ENCODE results near the gene PSMA6. TPM values are rescaled to one million over a fixed set of nuclear protein-coding genes. Genes with fewer than 3 reads are reported as not detected.

PSMA6 gene
- total and polyA plus RNA-seq, 10 of the 15 experiments (the other 5 are each of a cell fraction or from before 2014, with no cell fraction given), result 267 to 1,363 (median 402) TPM

GRCh38 chr14:35367056-35367372, 74.8 kb downstream of the PSMA6 start (continued):
- TF ChIP-seq KAT2A (conservative IDR thresholded peaks at IDR 0.05; ENCODE audit: control insufficient read depth, low read depth, low read length) (no peak), KDM1A (IDR thresholded peaks at IDR 0.05; ENCODE audit: borderline replicate concordance) (no peak), CHD4 (IDR thresholded peaks at IDR 0.05) (no peak), ZNF592 (IDR thresholded peaks at IDR 0.05) (no peak), MTA2 (IDR thresholded peaks at IDR 0.05; ENCODE audit: low read depth) (no peak), IKZF2 (IDR thresholded peaks at IDR 0.05) (no peak), ZBTB4 (CRISPR knock-in tag; IDR thresholded peaks at IDR 0.05) (no peak), POLR2A (IDR thresholded peaks at IDR 0.05; ENCODE audit: low read depth, low read length) (no peak), RCOR1 (conservative IDR thresholded peaks at IDR 0.05; ENCODE audit: low read depth, low read length) (no peak), ZNF384 (IDR thresholded peaks at IDR 0.05; ENCODE audit: borderline replicate concordance, low read depth, low read length) (no peak)

Other genes with a start within 250 kb of the PSMA6 start
- 17.1 and 21.4 TPM in 2 replicates for gene FAM177A1, start 246.1 kb upstream of the PSMA6 start, total RNA-seq (2014; rRNA removed)
- gene FAM177A1, start 246.1 kb upstream of the PSMA6 start, total RNA-seq (2014; rRNA removed; fragmentation: Illumina TruSeq; extraction: Trizol), result 19.5 and 20.0 TPM in 2 replicates
- gene FAM177A1, start 246.1 kb upstream of the PSMA6 start, total RNA-seq (2021), result 21.4 TPM in 2 replicates
- gene FAM177A1, start 246.1 kb upstream of the PSMA6 start, polyA plus RNA-seq (2011; rRNA removed), result 27.5 and 28.0 TPM in 2 replicates
- 18.8 and 28.5 TPM in 2 replicates for gene FAM177A1, start 246.1 kb upstream of the PSMA6 start, polyA plus RNA-seq (2014; fragmentation: Illumina TruSeq; extraction: Trizol)
- gene FAM177A1, start 246.1 kb upstream of the PSMA6 start, polyA plus RNA-seq (2014; fragmentation: Nextera tagmentation; extraction: Ambion mirVana), result 10 to 100 TPM in 1 of 2 experiments, 1 to 10 TPM in 1; 5.3 to 11.0 TPM
- gene FAM177A1, start 246.1 kb upstream of the PSMA6 start, polyA plus RNA-seq (2014; rRNA removed), result 19.0 and 21.8 TPM in 2 replicates
- 10 to 100 TPM; 36.3 to 38.6 TPM for gene FAM177A1, start 246.1 kb upstream of the PSMA6 start, polyA plus RNA-seq (2016; fragmentation: Nextera tagmentation; extraction: Ambion mirVana)
- 36.2 and 44.6 TPM in 2 replicates for gene PPP2R3C, start 170.4 kb upstream of the PSMA6 start, total RNA-seq (2014; rRNA removed)
- gene PPP2R3C, start 170.4 kb upstream of the PSMA6 start, total RNA-seq (2014; rRNA removed; fragmentation: Illumina TruSeq; extraction: Trizol), result 49.2 and 49.5 TPM in 2 replicates
- 29.9 and 35.8 TPM in 2 replicates for gene PPP2R3C, start 170.4 kb upstream of the PSMA6 start, total RNA-seq (2021)
- gene PPP2R3C, start 170.4 kb upstream of the PSMA6 start, polyA plus RNA-seq (2011; rRNA removed), result 41.8 and 59.9 TPM in 2 replicates
- gene PPP2R3C, start 170.4 kb upstream of the PSMA6 start, polyA plus RNA-seq (2014; fragmentation: Illumina TruSeq; extraction: Trizol), result 38.3 and 42.1 TPM in 2 replicates
- 10 to 100 TPM; 77.8 to 80.5 TPM for gene PPP2R3C, start 170.4 kb upstream of the PSMA6 start, polyA plus RNA-seq (2014; fragmentation: Nextera tagmentation; extraction: Ambion mirVana)
- 24.9 and 27.6 TPM in 2 replicates for gene PPP2R3C, start 170.4 kb upstream of the PSMA6 start, polyA plus RNA-seq (2014; rRNA removed)
- 10 to 100 TPM; 44.1 to 46.3 TPM for gene PPP2R3C, start 170.4 kb upstream of the PSMA6 start, polyA plus RNA-seq (2016; fragmentation: Nextera tagmentation; extraction: Ambion mirVana)
- gene PRORP, start 169.8 kb upstream of the PSMA6 start, total RNA-seq (2014; rRNA removed), result 41.4 and 41.5 TPM in 2 replicates
- gene PRORP, start 169.8 kb upstream of the PSMA6 start, total RNA-seq (2014; rRNA removed; fragmentation: Illumina TruSeq; extraction: Trizol), result 48.3 and 53.2 TPM in 2 replicates
- 37.5 and 41.2 TPM in 2 replicates for gene PRORP, start 169.8 kb upstream of the PSMA6 start, total RNA-seq (2021)
- 55.9 and 62.6 TPM in 2 replicates for gene PRORP, start 169.8 kb upstream of the PSMA6 start, polyA plus RNA-seq (2011; rRNA removed)
- gene PRORP, start 169.8 kb upstream of the PSMA6 start, polyA plus RNA-seq (2014; fragmentation: Illumina TruSeq; extraction: Trizol), result 61.3 and 70.3 TPM in 2 replicates
- gene PRORP, start 169.8 kb upstream of the PSMA6 start, polyA plus RNA-seq (2014; fragmentation: Nextera tagmentation; extraction: Ambion mirVana), result 10 to 100 TPM; 45.2 TPM
- 38.3 and 38.8 TPM in 2 replicates for gene PRORP, start 169.8 kb upstream of the PSMA6 start, polyA plus RNA-seq (2014; rRNA removed)
- gene PRORP, start 169.8 kb upstream of the PSMA6 start, polyA plus RNA-seq (2016; fragmentation: Nextera tagmentation; extraction: Ambion mirVana), result 10 to 100 TPM; 48.2 to 50.9 TPM
- 383 and 419 TPM in 2 replicates for gene NFKBIA, start 112.4 kb downstream of the PSMA6 start, total RNA-seq (2014; rRNA removed)
- 278 and 281 TPM in 2 replicates for gene NFKBIA, start 112.4 kb downstream of the PSMA6 start, total RNA-seq (2014; rRNA removed; fragmentation: Illumina TruSeq; extraction: Trizol)
- 303 and 309 TPM in 2 replicates for gene NFKBIA, start 112.4 kb downstream of the PSMA6 start, total RNA-seq (2021)
- gene NFKBIA, start 112.4 kb downstream of the PSMA6 start, polyA plus RNA-seq (2011; rRNA removed), result 149 and 274 TPM in 2 replicates
- gene NFKBIA, start 112.4 kb downstream of the PSMA6 start, polyA plus RNA-seq (2014; fragmentation: Illumina TruSeq; extraction: Trizol), result 218 and 275 TPM in 2 replicates
- gene NFKBIA, start 112.4 kb downstream of the PSMA6 start, polyA plus RNA-seq (2014; fragmentation: Nextera tagmentation; extraction: Ambion mirVana), result 100 to 1,000 TPM; 123 to 159 TPM
- gene NFKBIA, start 112.4 kb downstream of the PSMA6 start, polyA plus RNA-seq (2014; rRNA removed), result 259 and 331 TPM in 2 replicates
- gene NFKBIA, start 112.4 kb downstream of the PSMA6 start, polyA plus RNA-seq (2016; fragmentation: Nextera tagmentation; extraction: Ambion mirVana), result 100 to 1,000 TPM; 187 to 200 TPM
- gene INSM2, start 241.8 kb downstream of the PSMA6 start, total RNA-seq (2014; rRNA removed), result not detected in 2 replicates
- not detected in 2 replicates for gene INSM2, start 241.8 kb downstream of the PSMA6 start, total RNA-seq (2014; rRNA removed; fragmentation: Illumina TruSeq; extraction: Trizol)
- gene INSM2, start 241.8 kb downstream of the PSMA6 start, total RNA-seq (2021), result not detected in 2 replicates
- gene INSM2, start 241.8 kb downstream of the PSMA6 start, polyA plus RNA-seq (2011; rRNA removed), result not detected in 2 replicates
- 0.05 TPM in 1 of 2 replicates, not detected in the other for gene INSM2, start 241.8 kb downstream of the PSMA6 start, polyA plus RNA-seq (2014; fragmentation: Illumina TruSeq; extraction: Trizol)
- not detected for gene INSM2, start 241.8 kb downstream of the PSMA6 start, polyA plus RNA-seq (2014; fragmentation: Nextera tagmentation; extraction: Ambion mirVana)
- 0.06 TPM in 1 of 2 replicates, not detected in the other for gene INSM2, start 241.8 kb downstream of the PSMA6 start, polyA plus RNA-seq (2014; rRNA removed)
- gene INSM2, start 241.8 kb downstream of the PSMA6 start, polyA plus RNA-seq (2016; fragmentation: Nextera tagmentation; extraction: Ambion mirVana), result not detected

Data from GM12878 (cell line).